GM03348 (cell line): ENCODE data around the gene PRKAB1.

Experiments used
- DNase-seq: peaks from one replicate; pipeline ENCODE4 v3.0.0; 2012; ENCODE audit warnings: low spot score

The PRKAB1 gene

GRCh38 chr12:119661882-119662281 is 6.1 kb upstream of the PRKAB1 start:
- DNase-seq, result no peak

GRCh38 chr12:119664642-119665041 is 3.3 kb upstream of the PRKAB1 start:
- no peak for DNase-seq

- no peak for DNase-seq
Measured at GRCh38 chr12:119665164-119665929, 2.6 kb upstream of the PRKAB1 start.

- no peak for DNase-seq
Measured at GRCh38 chr12:119666226-119666795, 1.6 kb upstream of the PRKAB1 start.

GRCh38 chr12:119666900-119667576 is 895 bp upstream of the PRKAB1 start:
- DNase-seq, result no peak

GRCh38 chr12:119668324-119668841 is 450 bp downstream of the PRKAB1 start:
- peak; percentile 29 for DNase-seq

GRCh38 chr12:119669744-119670472 is 2.0 kb downstream of the PRKAB1 start:
- DNase-seq, result no peak

- DNase-seq, result no peak
Measured at GRCh38 chr12:119671070-119671469, 3.1 kb downstream of the PRKAB1 start.

GRCh38 chr12:119672194-119672593 is 4.3 kb downstream of the PRKAB1 start:
- no peak for DNase-seq

- DNase-seq, result no peak
Measured at GRCh38 chr12:119673634-119674033, 5.7 kb downstream of the PRKAB1 start.

- no peak for DNase-seq
Measured at GRCh38 chr12:119674560-119674959, 6.6 kb downstream of the PRKAB1 start.

GRCh38 chr12:119676022-119676421 is 8.1 kb downstream of the PRKAB1 start:
- DNase-seq, result no peak

GRCh38 chr12:119676573-119676972 is 8.6 kb downstream of the PRKAB1 start:
- no peak for DNase-seq

- no peak for DNase-seq
Measured at GRCh38 chr12:119678459-119678858, 10.5 kb downstream of the PRKAB1 start.

- DNase-seq, result no peak
Measured at GRCh38 chr12:119679081-119679480, 11.1 kb downstream of the PRKAB1 start.

- DNase-seq, result no peak
Measured at GRCh38 chr12:119679490-119679889, 11.6 kb downstream of the PRKAB1 start.

- DNase-seq, result no peak
Measured at GRCh38 chr12:119681111-119681510, 13.2 kb downstream of the PRKAB1 start.

- no peak for DNase-seq
Measured at GRCh38 chr12:119681728-119682638, 14.1 kb downstream of the PRKAB1 start.

GRCh38 chr12:119682639-119683252 is 14.8 kb downstream of the PRKAB1 start:
- no peak for DNase-seq

- DNase-seq, result peak; percentile 47
Measured at GRCh38 chr12:119683413-119683812, 15.5 kb downstream of the PRKAB1 start.

- no peak for DNase-seq
Measured at GRCh38 chr12:119683816-119684215, 15.9 kb downstream of the PRKAB1 start.
